ENCODE measurements around the gene RPL18.

RPL18 gene

DNA sequence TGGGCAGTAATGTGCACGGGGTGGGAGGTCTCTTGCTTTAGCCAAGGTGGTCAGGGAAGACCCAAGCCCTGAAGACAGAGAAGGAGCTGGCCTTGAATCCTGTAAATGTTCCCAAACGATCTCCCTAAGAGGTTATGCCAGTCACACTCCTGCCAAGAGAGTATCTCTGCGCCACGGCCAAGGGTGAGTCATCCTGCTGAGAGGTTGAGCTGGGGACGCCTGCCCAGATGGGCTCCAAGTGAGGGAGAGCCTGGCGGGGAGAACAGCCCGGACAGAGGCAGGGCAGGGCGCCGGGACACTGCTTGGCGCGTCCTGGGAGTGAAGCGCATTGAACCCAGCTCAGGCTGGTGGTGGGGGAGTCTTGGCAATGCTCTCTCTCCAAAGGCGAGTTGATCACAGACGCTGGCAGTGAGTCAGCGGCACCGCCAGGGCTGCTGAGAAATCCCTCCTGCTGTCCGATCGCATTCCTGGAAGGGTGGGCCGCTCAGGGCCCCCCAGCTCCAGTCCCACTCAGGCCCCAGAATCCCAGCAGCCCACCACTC lies 50.6 kb downstream of the RPL18 start:
- TF ChIP-seq, protein P1, sequence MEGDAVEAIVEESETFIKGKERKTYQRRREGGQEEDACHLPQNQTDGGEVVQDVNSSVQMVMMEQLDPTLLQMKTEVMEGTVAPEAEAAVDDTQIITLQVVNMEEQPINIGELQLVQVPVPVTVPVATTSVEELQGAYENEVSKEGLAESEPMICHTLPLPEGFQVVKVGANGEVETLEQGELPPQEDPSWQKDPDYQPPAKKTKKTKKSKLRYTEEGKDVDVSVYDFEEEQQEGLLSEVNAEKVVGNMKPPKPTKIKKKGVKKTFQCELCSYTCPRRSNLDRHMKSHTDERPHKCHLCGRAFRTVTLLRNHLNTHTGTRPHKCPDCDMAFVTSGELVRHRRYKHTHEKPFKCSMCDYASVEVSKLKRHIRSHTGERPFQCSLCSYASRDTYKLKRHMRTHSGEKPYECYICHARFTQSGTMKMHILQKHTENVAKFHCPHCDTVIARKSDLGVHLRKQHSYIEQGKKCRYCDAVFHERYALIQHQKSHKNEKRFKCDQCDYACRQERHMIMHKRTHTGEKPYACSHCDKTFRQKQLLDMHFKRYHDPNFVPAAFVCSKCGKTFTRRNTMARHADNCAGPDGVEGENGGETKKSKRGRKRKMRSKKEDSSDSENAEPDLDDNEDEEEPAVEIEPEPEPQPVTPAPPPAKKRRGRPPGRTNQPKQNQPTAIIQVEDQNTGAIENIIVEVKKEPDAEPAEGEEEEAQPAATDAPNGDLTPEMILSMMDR (IDR thresholded peaks at IDR 0.05; ENCODE audit: low read depth, low read length): no peak
- H3K9me3 ChIP-seq (ENCODE audit: severe bottlenecking): no peaks in the 10 kb centered on the region
- H3K27ac ChIP-seq: peak overlapping the region; percentile 51
- DNase-seq: peak; percentile 69
- H3K4me3 ChIP-seq (ENCODE audit: low read depth, low read length): no peak overlapping the region
- H3K36me3 ChIP-seq: no peaks in the 10 kb centered on the region
- no peaks in the 10 kb centered on the region for H3K27me3 ChIP-seq (ENCODE audit: insufficient read depth, low read depth, severe bottlenecking)
